Measurements from ENCODE around the gene NSUN2.
"Not testable (repeated sequence)": the region's sequence is repeated elsewhere in the genome, so short reads cannot be mapped to it uniquely, and the experiment has no call there.

The NSUN2 gene

GRCh38 chr5:6583049-6583880, 49.6 kb downstream of the NSUN2 start:
- peak; percentile 31 for DNase-seq (ENCODE audit: low read depth)

DNA sequence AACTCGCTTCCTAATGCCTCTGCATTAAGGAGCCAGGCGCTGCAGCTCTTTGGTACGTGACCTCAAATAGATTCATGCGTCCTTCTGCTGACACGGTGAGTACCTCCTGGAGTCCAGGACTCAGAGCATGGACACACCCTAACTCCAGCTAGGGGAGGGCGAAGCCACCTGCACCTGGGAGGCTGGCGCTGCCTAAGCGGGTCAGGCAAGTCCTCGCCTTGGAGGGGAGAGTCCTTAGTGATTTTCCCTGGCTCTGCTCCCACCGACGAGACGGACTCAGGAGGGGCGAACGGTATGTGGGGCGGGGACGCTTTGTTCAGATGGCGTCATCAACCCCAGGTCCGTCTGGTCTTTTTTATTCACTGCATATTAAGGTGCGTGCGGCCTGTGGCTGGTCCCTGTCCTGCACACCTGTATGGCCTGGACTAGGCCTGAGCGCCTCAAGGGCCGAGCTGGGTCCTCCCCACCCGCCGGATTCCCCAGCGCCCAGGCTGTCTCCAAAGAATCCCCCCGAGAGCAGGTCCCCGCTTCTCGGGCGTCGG, 50.3 kb downstream of the NSUN2 start:
- no peak for DNase-seq (ENCODE audit: low read depth)

DNA sequence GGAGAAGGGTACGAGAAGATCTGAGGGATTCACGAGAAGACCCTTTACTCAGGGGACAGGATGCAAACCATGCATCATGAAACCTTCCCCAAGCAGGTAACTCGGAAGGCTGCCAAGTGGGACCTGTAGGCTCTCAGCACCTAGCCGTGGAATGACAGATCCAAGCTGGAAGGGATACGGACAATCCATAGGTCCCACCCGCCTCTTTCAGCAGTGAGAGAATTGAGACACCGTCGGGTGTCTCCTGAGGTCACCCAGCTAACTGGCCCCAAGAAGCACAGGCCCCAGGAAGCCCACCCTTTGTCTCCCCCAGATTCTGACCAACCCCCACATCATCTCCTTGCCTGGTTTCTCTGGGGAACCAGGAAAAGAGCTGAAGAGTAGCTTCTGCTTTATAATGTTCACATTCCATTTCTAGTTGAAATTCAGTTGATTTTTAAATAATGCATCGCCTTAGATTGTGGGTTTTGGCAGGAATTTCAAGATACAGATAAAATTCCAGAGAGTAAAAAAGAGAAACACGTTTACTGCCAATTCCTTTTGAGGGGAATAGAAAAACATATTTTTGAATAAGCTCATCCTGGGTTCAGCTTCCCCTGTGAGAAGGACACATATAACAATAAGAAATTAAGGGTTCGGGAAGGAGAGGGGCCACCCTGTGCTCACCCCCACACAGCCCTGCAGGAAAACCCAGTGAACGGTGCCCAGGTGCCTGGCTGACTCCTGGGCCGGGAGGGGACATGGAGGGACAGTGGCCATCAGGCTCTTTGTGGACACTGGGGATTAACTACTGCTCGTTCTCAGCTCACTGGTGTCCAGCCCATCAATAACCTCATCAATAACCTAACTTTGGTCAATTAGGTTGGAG, 51.1 kb downstream of the NSUN2 start:
- DNase-seq (ENCODE audit: low read depth), result no peak

DNA sequence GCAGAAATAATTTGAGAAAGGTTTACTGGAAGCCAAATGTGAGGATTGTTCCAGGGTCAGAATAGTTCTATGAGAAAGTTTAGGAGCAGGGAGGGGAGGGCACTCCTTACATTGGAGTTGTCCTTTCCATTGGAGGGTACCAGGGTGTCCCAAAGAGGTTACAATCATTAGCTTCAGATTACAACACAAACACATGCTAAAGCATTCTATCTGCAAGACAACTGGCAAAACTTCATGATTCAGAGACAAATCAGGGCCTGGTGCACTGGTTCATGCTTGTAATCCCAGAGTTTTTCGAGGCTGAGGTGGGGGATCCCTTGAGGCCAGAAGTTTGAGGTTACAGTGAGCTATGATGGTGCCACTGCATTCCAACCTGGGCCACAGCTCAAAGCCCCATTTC, 51.8 kb downstream of the NSUN2 start:
- no peak for DNase-seq (ENCODE audit: low read depth)

DNA sequence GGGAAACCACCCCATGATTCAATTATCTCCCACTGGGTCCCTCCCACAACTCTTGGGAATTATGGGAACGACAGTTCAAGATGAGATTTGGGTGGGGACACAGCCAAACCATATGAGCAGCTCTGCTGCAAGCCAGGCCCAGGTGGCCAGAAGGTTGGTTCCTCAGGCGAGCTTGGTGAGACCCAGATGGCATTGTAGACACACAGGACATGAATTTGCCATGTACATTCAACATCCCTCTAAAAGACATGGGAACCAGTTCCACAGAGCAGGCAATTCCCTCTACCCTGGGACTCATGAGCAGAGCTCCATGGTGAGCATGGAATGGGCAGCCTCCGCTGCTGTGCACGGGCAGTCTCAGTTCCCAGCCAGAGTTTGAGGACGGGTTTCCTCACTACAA, 53.3 kb downstream of the NSUN2 start:
- no peak for DNase-seq (ENCODE audit: low read depth)

DNA sequence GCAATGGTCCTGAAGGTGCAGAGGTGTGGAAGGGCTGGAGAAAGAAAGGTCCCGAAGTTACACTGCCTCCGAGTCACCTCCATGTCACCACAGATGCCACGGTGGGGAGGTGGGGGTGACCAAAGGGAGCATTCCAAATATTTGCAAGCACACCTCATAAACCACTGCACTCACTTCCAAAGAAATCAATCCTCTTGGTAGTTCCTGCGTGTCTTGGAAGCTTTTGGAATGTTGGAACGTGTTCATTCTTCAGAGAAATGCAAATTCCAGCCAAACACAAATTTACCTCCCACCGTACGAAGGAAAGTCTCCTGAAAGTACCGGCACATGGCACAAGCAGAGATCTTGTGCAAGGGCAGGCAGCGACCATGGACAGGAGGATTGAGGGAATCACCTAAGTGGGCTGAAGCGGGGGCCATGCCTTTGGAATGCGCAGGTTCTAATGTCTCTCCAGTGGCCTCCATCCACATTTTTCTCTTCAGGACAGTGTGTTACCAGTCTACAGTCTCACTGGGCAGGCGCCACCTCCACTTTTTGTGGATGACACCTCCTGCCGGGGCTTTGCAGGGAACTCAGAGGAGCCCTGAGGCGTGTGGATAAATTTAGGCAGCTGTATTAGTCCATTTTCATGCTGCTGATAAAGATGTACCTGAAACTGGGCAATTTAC, 54.0 kb downstream of the NSUN2 start:
- DNase-seq (ENCODE audit: low read depth), result no peak

- no peak for DNase-seq (ENCODE audit: low read depth)
Measured at GRCh38 chr5:6576861-6577501, 55.9 kb downstream of the NSUN2 start.

GRCh38 chr5:6574537-6575245, 58.2 kb downstream of the NSUN2 start:
- DNase-seq (ENCODE audit: low read depth), result no peak

GRCh38 chr5:6574111-6574510, 58.7 kb downstream of the NSUN2 start:
- no peak for DNase-seq (ENCODE audit: low read depth)

- DNase-seq (ENCODE audit: low read depth), result no peak
Measured at GRCh38 chr5:6573651-6574101, 59.2 kb downstream of the NSUN2 start.

DNA sequence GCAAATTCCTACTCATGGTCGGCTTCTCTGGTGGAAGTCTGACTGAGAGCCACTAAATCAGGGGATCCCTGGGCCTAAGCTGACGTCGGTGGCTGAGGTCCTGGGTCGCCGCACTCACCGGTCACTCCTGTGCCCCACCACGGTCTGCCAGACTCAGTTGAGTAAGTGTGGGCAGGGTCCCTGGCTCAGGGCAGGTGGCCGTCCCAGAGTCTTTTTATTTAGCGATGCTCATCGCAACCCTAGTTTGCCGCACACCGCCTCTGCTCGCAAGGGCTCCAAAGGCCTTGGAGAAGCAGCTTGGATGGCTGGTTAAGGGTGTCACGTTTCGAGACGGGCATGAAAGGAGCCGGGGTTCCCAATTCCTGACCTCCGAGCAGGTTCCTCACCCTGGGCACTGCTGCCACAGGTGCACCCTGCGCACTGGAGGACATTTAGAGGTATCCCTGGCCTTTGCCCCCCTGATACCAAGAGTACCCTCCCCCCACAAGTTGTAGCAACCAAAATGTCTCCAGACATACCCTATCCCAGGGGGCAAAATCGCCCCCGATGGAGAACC, 59.9 kb downstream of the NSUN2 start:
- no peak for DNase-seq (ENCODE audit: low read depth)

DNA sequence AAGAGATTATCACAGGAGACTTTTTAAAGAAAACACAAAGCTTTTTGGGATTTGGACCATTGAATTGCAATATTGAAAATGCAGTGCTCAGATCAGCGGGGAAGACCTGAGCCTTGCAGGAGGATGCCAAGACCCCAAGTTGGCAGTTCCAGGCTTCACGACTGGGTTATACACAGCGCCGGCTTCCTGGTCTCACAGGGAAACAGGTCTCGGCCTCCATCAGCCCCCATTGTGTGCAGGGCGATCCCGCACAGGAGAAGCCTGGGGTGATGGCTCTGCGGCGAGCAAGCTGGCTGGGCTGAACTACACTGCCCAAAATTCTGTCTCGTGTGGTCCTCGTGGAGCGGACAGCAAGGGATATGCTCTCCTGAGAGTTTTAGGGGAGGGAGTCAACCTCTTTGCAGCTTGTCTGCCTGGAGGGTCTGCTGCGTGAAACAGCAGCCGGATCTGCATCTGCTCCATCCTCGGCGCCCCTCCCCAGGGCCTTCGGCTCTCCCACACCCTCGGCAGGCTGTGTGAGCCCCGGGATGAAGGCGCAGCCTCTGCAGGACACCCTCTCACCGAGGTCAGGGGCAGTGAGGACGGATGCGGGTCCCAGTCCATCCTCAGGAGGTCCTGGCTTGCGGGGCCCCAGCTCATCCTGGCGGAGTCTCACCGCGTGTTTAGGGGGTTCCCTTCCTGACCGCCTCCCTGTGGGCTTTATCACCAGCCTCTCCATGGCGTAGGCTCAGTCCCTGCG, 60.6 kb downstream of the NSUN2 start:
- no peak for DNase-seq (ENCODE audit: low read depth)

DNA sequence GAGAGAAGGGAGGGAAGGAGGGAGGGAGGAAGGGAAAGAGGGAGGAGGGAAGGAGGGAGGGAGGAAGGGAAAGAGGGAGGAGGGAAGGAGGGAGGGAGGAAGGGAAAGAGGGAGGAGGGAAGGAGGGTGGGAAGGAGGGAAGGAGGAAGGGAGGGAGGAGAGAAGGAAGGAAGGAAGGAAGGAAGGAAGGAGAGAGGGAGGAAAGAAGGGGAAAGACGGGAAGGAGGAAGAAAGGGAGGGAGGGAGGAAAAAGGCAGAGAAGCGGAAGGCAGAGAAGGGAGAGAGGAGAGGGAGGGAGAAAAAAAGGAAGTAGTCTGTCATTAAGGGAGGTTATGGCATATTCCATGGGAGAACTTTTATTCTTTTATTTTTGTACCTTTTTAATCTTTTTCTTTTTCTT, 61.2 kb downstream of the NSUN2 start:
- not testable (repeated sequence) for DNase-seq (ENCODE audit: low read depth)

DNA sequence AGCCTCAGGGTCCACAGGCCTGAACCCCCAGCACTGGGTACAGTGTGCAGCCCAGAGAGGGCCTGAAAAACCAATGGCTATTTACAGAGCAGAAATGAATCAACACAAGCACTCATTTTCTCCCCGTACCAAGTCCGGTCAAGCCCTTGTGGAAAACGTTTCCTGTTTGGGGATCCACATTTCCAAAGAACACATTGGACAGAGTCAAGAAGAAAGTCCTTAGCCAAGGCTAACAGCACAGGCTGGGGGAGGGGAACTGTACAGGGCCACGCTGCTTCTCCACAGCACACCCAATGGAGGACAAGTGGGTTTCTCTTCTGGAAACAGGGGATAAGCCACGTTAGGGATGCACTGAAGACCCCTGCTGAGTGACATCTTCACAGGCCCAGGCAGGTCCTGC, 62.3 kb downstream of the NSUN2 start:
- no peak for DNase-seq (ENCODE audit: low read depth)

DNA sequence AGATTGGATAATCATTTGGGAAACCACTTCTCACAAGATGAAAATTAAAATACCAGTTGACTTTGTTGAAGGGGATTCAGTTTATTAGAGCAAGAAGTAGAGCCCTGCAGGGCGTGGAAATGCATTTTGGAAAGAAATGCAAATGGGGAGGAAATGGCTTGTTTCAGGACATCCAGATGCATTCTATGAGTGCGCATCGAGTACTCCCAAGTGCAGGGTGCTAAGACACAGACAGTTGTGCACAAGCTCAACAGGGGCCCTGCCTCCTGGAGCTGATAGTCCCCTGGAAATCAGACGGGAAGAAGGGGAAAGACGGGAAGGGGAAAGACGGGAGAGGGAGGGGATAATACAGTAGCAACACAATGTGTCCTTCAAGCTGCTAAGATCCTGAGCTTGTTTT, 64.0 kb downstream of the NSUN2 start:
- DNase-seq (ENCODE audit: low read depth), result no peak

GRCh38 chr5:6568383-6568782, 64.5 kb downstream of the NSUN2 start:
- no peak for DNase-seq (ENCODE audit: low read depth)

DNA sequence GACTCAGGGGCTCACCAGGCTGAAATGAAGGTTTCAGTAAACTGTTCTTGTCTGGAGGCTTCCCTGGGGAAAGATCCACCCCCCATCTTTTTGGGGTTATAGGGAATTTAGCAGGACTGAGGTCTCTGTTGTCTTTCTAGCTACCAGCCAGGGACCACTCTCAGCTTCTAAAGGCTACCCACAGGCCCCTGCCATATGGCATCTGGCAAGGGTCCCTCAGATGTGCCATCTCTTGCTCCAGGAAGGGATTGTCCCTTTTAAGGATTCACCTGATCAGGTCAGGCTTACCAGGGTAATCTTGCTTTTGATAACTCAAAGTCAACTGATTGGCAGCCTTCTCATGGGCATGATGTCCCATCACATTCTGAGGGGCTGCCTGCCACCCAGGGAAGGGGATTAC, 65.0 kb downstream of the NSUN2 start:
- no peak for DNase-seq (ENCODE audit: low read depth)

DNA sequence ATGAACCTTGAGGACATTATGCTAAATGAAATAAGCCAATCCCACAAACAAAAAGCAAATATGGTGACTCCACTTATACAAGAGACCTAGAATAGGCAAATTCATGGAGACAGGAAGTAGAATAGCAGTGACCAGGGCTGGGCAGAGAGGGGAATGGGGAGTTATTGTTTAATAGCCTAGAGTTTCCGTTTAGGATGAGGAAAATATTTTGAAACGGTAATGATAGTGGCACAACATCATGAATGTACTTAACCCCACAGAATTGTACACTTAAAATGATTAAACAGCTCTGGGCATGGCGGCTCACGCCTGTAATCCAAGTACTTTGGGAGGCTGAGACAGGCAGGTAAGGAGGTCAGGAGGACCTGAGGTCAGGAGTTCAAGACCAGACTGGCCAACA, 65.8 kb downstream of the NSUN2 start:
- no peak for DNase-seq (ENCODE audit: low read depth)

GRCh38 chr5:6565492-6565891, 67.4 kb downstream of the NSUN2 start:
- no peak for DNase-seq (ENCODE audit: low read depth)
